GM13977 (cell line): ENCODE data around the gene NCAPD3.
A peak's percentile ranks its signal among the peaks of the same experiment; 100 is the strongest.

Experiments used
- DNase-seq: peaks from one replicate; pipeline ENCODE4 v3.0.0; 2012; ENCODE audit warnings: low spot score
- CTCF ChIP-seq: IDR thresholded peaks from 2 replicates; pipeline ENCODE4 v1.5.1; 2012; ENCODE audit warnings: mild to moderate bottlenecking, control low read depth; ENCODE audit not compliant: insufficient read depth; ENCODE audit errors: extremely low read depth, missing control alignments
- in situ Hi-C: fragments of 300-500 bp; cut with MboI; formaldehyde crosslinking; loops from one replicate; pipeline ENCODE4 v1.12.0; 2022; ENCODE audit warnings: low sequenced_read_pairs, low pct_unique_long_range_greater_than_20kb, mixed read lengths, inconsistent platforms; ENCODE audit not compliant: unreplicated experiment

Gene NCAPD3

DNA sequence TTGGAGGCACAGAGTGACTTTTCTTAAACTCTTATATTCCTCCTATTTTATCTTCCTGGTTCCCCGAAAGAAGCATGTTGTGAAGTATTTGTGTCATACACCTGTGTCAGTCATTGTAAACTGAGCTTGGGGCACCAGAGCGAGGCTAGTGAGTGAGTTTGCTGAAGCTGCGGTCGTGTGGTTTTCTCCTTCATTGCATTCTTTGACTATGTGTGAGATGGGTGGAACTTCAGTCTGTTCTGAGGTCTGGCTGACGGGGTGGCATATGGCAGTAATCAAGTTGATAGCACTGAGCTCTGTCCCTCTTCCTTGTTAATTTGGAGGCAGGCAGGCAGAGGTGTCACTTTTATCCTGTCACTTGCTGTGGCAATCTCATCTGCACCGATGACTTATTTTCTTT is 4.9 kb upstream of the NCAPD3 start:
- in situ Hi-C loops: no loop called here
- peak; percentile 70 for DNase-seq
- TF ChIP-seq CTCF: no peak

GRCh38 chr11:134226806-134227325 is 3.1 kb upstream of the NCAPD3 start:
- in situ Hi-C loops: no loop called here
- no peak for DNase-seq
- no peak for TF ChIP-seq CTCF

- TF ChIP-seq CTCF: no peak
- in situ Hi-C loops: no loop called here
- no peak for DNase-seq
Observed at GRCh38 chr11:134224710-134225664, 1.2 kb upstream of the NCAPD3 start.

GRCh38 chr11:134223121-134223520 is 646 bp downstream of the NCAPD3 start:
- no peak for DNase-seq
- TF ChIP-seq CTCF: no peak
- in situ Hi-C loops: no loop called here

GRCh38 chr11:134216816-134217215 is 7.0 kb downstream of the NCAPD3 start:
- in situ Hi-C loops: no loop called here
- no peak for TF ChIP-seq CTCF
- DNase-seq: no peak

GRCh38 chr11:134215836-134216235 is 7.9 kb downstream of the NCAPD3 start:
- in situ Hi-C loops: no loop called here
- no peak for DNase-seq
- TF ChIP-seq CTCF: no peak
